Esophagus squamous epithelium (tissue), 4 donors: ENCODE measurements around the gene SRRM2.

Experiments
- CTCF ChIP-seq, 6 experiments: fragments of 450-650 bp in 4 of 6; fragments of 200-600 bp in 2 of 6; sonication (generic) in 2 of 6; IDR thresholded peaks; one replicate each; pipeline ENCODE4 v1.5.1; 2016 to 2019; ENCODE audit warnings: antibody characterized with exemption in 6 of 6, mild to moderate bottlenecking in 4 of 6, moderate library complexity in 4 of 6
- POLR2A ChIP-seq, 4 donors: fragments of 450-650 bp; IDR thresholded peaks; one replicate each; pipeline ENCODE4 v1.6.1; 2017; ENCODE audit warnings: antibody characterized with exemption in 4 of 4, mild to moderate bottlenecking in 4 of 4, moderate library complexity in 3 of 4

- TF ChIP-seq CTCF (IDR thresholded peaks at IDR 0.05) (no peak), POLR2A (IDR thresholded peaks at IDR 0.05) (no peak)
These were observed 7.7 kb upstream of the SRRM2 start for GRCh38 chr16:2744711-2745110.
